ENCODE results near the gene TBC1D21. TPM values are rescaled to one million over a fixed set of nuclear protein-coding genes. Genes with fewer than 3 reads are reported as not detected.

The TBC1D21 gene
- total RNA-seq, 6 experiments from 2014 or later: not detected

DNA sequence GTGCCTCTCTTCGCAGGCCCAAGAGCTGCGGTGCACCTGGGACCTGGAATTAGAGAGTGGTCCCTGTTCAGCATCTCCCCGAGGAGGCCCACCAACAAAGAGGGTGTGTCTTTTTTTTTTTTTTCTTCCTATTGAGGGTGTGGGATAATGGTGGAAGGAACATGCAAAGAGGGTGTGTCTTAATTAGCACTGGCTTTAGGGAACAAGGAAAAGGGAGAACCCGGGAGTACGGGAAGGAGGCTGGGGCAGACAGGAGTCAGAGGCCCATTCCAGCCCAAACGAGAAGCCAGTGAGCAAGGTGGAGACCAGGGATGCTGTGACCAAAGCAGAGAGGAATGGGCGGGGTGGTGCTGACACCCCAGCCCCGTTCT lies 52.5 kb downstream of the TBC1D21 start:
- H3K27ac ChIP-seq: no peak overlapping the region
- TF ChIP-seq POLR2A (IDR thresholded peaks at IDR 0.05): no peak
- TF ChIP-seq, protein P1, sequence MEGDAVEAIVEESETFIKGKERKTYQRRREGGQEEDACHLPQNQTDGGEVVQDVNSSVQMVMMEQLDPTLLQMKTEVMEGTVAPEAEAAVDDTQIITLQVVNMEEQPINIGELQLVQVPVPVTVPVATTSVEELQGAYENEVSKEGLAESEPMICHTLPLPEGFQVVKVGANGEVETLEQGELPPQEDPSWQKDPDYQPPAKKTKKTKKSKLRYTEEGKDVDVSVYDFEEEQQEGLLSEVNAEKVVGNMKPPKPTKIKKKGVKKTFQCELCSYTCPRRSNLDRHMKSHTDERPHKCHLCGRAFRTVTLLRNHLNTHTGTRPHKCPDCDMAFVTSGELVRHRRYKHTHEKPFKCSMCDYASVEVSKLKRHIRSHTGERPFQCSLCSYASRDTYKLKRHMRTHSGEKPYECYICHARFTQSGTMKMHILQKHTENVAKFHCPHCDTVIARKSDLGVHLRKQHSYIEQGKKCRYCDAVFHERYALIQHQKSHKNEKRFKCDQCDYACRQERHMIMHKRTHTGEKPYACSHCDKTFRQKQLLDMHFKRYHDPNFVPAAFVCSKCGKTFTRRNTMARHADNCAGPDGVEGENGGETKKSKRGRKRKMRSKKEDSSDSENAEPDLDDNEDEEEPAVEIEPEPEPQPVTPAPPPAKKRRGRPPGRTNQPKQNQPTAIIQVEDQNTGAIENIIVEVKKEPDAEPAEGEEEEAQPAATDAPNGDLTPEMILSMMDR (IDR thresholded peaks at IDR 0.05): no peak
- no peaks in the 10 kb centered on the region for H3K36me3 ChIP-seq
- H3K9me3 ChIP-seq: no peaks in the 10 kb centered on the region
- DNase-seq: no peak
- no peak for ATAC-seq
- no peak overlapping the region for H3K4me3 ChIP-seq
- 68% methylated on average over 7 of the region's 8 CpGs for WGBS (ENCODE audit: insufficient coverage, low coverage, low lambda C conversion rate, missing lambda C conversion rate)
- no peaks in the 10 kb centered on the region for H3K4me1 ChIP-seq
- H3K27me3 ChIP-seq: peaks cover 0 to 7% of the 10 kb centered on the region in 2 donors
- intact Hi-C loops (cut with DNase I): no loop called here

DNA sequence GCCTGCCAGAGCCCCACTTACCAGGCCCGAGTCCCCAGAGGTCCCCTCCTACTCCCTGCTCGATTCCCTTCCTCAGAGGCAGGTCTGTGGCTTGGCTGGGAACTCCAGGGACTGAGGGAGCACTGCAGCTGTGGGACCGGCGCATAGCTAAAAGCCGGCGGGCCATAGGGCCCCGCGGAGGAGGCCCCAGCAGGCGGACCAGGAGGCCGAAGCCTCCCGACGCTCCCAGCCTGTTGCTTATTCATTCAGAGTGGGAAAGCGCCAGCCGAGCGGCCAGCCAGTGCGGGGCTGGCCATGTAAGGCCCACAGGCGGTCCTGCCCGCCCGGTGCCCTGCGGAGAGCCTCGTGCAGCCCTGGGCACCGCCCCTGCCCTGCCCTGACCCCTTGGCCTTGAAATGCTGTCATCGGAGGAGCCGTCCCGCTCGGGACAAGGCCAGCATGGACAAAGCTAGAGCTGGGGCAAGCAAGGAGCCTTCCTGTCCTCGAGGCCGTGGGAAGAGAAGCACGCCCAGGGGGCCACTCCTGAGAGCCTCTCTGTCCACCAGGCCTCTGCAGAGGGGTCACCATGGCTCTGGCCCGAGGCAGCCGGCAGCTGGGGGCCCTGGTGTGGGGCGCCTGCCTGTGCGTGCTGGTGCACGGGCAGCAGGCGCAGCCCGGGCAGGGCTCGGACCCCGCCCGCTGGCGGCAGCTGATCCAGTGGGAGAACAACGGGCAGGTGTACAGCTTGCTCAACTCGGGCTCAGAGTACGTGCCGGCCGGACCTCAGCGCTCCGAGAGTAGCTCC lies 53.0 kb downstream of the TBC1D21 start, which contains the start of gene LOXL1:
LOXL1 (plus strand) TSS at position 244 of the 784 bp plus-strand sequence; CDS start at position 566, 322 bp downstream.
- intact Hi-C loops (cut with DNase I): no loop called here
- DNase-seq: peak in 2 of 3 donors; percentile 33 to 58
- Histone ChIP-seq H3K4me3 (peak within 1 kb of the TSS; percentile 28 to 38 (median 34)), H3K9me3 (no peaks in the 10 kb centered on the region), H3K27ac (no peak within 1 kb of the TSS), H3K27me3 (peaks cover 0 to 7% of the 10 kb centered on the region in 2 donors), H3K4me1 (no peaks in the 10 kb centered on the region), H3K36me3 (no peaks in the 10 kb centered on the region)
- 17% methylated on average over 1 of the region's 47 CpGs for WGBS (ENCODE audit: insufficient coverage, low coverage, low lambda C conversion rate, missing lambda C conversion rate)
- TF ChIP-seq, protein P1 (IDR thresholded peaks at IDR 0.05): no peak
- peak; percentile 41 for TF ChIP-seq POLR2A (IDR thresholded peaks at IDR 0.05)
- ATAC-seq: peak; percentile 17 to 31 (median 26)

DNA sequence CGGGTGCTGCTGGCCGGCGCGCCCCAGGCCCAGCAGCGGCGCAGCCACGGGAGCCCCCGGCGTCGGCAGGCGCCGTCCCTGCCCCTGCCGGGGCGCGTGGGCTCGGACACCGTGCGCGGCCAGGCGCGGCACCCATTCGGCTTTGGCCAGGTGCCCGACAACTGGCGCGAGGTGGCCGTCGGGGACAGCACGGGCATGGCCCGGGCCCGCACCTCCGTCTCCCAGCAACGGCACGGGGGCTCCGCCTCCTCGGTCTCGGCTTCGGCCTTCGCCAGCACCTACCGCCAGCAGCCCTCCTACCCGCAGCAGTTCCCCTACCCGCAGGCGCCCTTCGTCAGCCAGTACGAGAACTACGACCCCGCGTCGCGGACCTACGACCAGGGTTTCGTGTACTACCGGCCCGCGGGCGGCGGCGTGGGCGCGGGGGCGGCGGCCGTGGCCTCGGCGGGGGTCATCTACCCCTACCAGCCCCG lies 53.7 kb downstream of the TBC1D21 start:
- ATAC-seq: peak in 3 of 4 donors; percentile 6 to 22 (median 20)
- peak in 2 of 3 donors; percentile 53 to 69 for DNase-seq
- no peaks in the 10 kb centered on the region for H3K4me1 ChIP-seq
- H3K9me3 ChIP-seq: no peaks in the 10 kb centered on the region
- no peak overlapping the region for H3K27ac ChIP-seq
- WGBS (ENCODE audit: insufficient coverage, low coverage, low lambda C conversion rate, missing lambda C conversion rate): no CpG with 5 or more reads among the region's 65 CpGs
- no peaks in the 10 kb centered on the region for H3K36me3 ChIP-seq
- peak overlapping the region; percentile 28 to 38 (median 34) for H3K4me3 ChIP-seq
- intact Hi-C loops (cut with DNase I): no loop called here
- H3K27me3 ChIP-seq: peaks cover 0 to 7% of the 10 kb centered on the region in 2 donors
- TF ChIP-seq, protein P1 (IDR thresholded peaks at IDR 0.05): no peak
- TF ChIP-seq POLR2A (IDR thresholded peaks at IDR 0.05): no peak

DNA sequence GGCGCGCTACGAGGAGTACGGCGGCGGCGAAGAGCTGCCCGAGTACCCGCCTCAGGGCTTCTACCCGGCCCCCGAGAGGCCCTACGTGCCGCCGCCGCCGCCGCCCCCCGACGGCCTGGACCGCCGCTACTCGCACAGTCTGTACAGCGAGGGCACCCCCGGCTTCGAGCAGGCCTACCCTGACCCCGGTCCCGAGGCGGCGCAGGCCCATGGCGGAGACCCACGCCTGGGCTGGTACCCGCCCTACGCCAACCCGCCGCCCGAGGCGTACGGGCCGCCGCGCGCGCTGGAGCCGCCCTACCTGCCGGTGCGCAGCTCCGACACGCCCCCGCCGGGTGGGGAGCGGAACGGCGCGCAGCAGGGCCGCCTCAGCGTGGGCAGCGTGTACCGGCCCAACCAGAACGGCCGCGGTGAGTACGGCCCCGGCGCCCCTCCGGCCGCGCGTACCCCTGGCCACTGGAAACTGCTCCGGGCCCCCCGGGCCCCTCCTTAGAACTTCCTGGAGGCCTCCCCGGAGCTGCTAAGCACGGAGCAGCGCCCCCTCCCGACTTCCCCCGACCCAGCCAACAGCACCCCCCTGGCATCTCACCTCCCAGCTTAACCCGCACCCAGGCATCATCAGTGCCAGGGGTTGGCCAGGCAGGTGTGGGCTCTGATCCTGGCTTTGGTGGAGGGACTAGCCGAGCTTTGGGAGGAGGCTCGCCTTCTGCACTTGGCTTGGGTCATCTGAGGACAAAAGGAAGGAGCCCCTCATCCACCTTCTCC lies 54.3 kb downstream of the TBC1D21 start:
- no peaks in the 10 kb centered on the region for H3K36me3 ChIP-seq
- no peaks in the 10 kb centered on the region for H3K9me3 ChIP-seq
- H3K27me3 ChIP-seq: peaks cover 0 to 7% of the 10 kb centered on the region in 2 donors
- ATAC-seq: peak; percentile 45 to 66 (median 54)
- no peak overlapping the region for H3K27ac ChIP-seq
- peak in 2 of 3 donors; percentile 56 to 72 for DNase-seq
- intact Hi-C loops (cut with DNase I): no loop called here
- H3K4me3 ChIP-seq: peak overlapping the region; percentile 28 to 38 (median 34)
- TF ChIP-seq, protein P1 (IDR thresholded peaks at IDR 0.05): peak in 3 of 4 donors; percentile 10 to 29 (median 26)
- TF ChIP-seq POLR2A (IDR thresholded peaks at IDR 0.05): no peak
- H3K4me1 ChIP-seq: no peaks in the 10 kb centered on the region
- 8% methylated on average over 10 of the region's 78 CpGs for WGBS (ENCODE audit: insufficient coverage, low coverage, low lambda C conversion rate, missing lambda C conversion rate)

Measured in right lobe of liver (tissue), 6 donors.